ENCODE data around the gene GALNS.
"Not testable (repeated sequence)": the region's sequence is repeated elsewhere in the genome, so short reads cannot be mapped to it uniquely, and the experiment has no call there.

GALNS gene

GRCh38 chr16:88894681-88895300, 38.0 kb upstream of the GALNS start:
- Histone ChIP-seq H3K9me3 (ENCODE audit: insufficient read depth, low read length) (no peaks in the 10 kb centered on the region), H3K4me3 (ENCODE audit: insufficient read length, low read depth) (no peak overlapping the region), H3K4me1 (ENCODE audit: insufficient read depth, insufficient read length) (peaks cover 5% of the 10 kb centered on the region), H3K9ac (ENCODE audit: insufficient read length, low read depth) (no peak overlapping the region), H3K36me3 (ENCODE audit: insufficient read depth, insufficient read length, low read length) (no peaks in the 10 kb centered on the region), H3K27me3 (ENCODE audit: insufficient read depth, insufficient read length) (no peaks in the 10 kb centered on the region)
- TF ChIP-seq YY1 (IDR thresholded peaks at IDR 0.05; ENCODE audit: insufficient read depth, insufficient read length) (no peak), SUZ12 (IDR thresholded peaks at IDR 0.05; ENCODE audit: extremely low read depth, insufficient read depth, insufficient read length) (no peak), ZNF274 (IDR thresholded peaks at IDR 0.05; ENCODE audit: low read depth, low read length) (no peak)
- no peak for DNase-seq (ENCODE audit: low read depth, low spot score)

DNA sequence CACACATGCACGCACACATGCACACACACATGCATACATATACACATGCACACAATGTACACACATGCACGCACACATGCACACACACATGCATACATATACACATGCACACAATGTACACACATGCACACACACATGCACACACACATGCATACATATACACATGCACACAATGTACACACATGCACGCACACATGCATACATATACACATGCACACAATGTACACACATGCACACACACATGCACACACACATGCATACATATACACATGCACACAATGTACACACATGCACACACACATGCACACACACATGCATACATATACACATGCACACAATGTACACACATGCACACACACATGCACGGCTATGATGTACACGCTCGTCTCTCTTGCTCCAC, 37.5 kb upstream of the GALNS start:
- not testable (repeated sequence) for H3K9ac ChIP-seq (ENCODE audit: insufficient read length, low read depth); H3K27me3 ChIP-seq (ENCODE audit: insufficient read depth, insufficient read length); H3K4me1 ChIP-seq (ENCODE audit: insufficient read depth, insufficient read length); H3K4me3 ChIP-seq (ENCODE audit: insufficient read length, low read depth); H3K9me3 ChIP-seq (ENCODE audit: insufficient read depth, low read length); DNase-seq (ENCODE audit: low read depth, low spot score); H3K36me3 ChIP-seq (ENCODE audit: insufficient read depth, insufficient read length, low read length)

GRCh38 chr16:88893127-88893968, 36.6 kb upstream of the GALNS start:
- Histone ChIP-seq H3K36me3 (ENCODE audit: insufficient read depth, insufficient read length, low read length) (no peaks in the 10 kb centered on the region), H3K27me3 (ENCODE audit: insufficient read depth, insufficient read length) (no peaks in the 10 kb centered on the region), H3K9ac (ENCODE audit: insufficient read length, low read depth) (no peak overlapping the region), H3K4me3 (ENCODE audit: insufficient read length, low read depth) (no peak overlapping the region), H3K9me3 (ENCODE audit: insufficient read depth, low read length) (no peaks in the 10 kb centered on the region; the same call in 1 of the 2 replicates), H3K4me1 (ENCODE audit: insufficient read depth, insufficient read length) (peaks cover 5% of the 10 kb centered on the region)
- no peak for DNase-seq (ENCODE audit: low read depth, low spot score)
- TF ChIP-seq ZNF274 (IDR thresholded peaks at IDR 0.05; ENCODE audit: low read depth, low read length) (no peak), SUZ12 (IDR thresholded peaks at IDR 0.05; ENCODE audit: extremely low read depth, insufficient read depth, insufficient read length) (no peak), YY1 (IDR thresholded peaks at IDR 0.05; ENCODE audit: insufficient read depth, insufficient read length) (no peak)

GRCh38 chr16:88892065-88892464, 35.3 kb upstream of the GALNS start:
- Histone ChIP-seq H3K9ac (ENCODE audit: insufficient read length, low read depth) (no peak overlapping the region), H3K36me3 (ENCODE audit: insufficient read depth, insufficient read length, low read length) (no peaks in the 10 kb centered on the region), H3K27me3 (ENCODE audit: insufficient read depth, insufficient read length) (no peaks in the 10 kb centered on the region), H3K4me3 (ENCODE audit: insufficient read length, low read depth) (no peak overlapping the region), H3K9me3 (ENCODE audit: insufficient read depth, low read length) (no peaks in the 10 kb centered on the region; the same call in 1 of the 2 replicates), H3K4me1 (ENCODE audit: insufficient read depth, insufficient read length) (peaks cover 7% of the 10 kb centered on the region)
- no peak for TF ChIP-seq YY1 (IDR thresholded peaks at IDR 0.05; ENCODE audit: insufficient read depth, insufficient read length)
- no peak for TF ChIP-seq SUZ12 (IDR thresholded peaks at IDR 0.05; ENCODE audit: extremely low read depth, insufficient read depth, insufficient read length)
- no peak for DNase-seq (ENCODE audit: low read depth, low spot score)

DNA sequence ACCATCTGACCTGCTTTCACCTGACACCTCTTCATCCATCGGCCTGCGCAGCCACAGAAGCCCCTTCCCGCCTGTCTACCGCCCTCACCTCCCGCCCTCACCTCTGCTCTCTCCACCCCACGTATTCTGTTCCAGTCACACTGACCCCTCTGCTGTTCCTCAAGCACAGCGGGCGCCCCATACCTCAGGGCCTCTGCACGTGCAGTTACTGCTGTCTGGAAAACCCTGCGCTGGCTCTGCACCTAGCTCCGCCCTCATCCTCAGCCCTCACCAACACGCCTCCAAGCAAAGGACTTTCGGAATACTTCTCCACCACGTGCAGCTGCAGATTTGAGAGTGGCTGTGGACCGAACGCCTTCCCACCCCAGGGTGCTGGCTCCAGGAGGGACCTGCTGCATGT, 34.3 kb upstream of the GALNS start:
- Histone ChIP-seq H3K4me1 (ENCODE audit: insufficient read depth, insufficient read length) (peaks cover 10% of the 10 kb centered on the region), H3K9ac (ENCODE audit: insufficient read length, low read depth) (no peak overlapping the region), H3K36me3 (ENCODE audit: insufficient read depth, insufficient read length, low read length) (no peaks in the 10 kb centered on the region), H3K27me3 (ENCODE audit: insufficient read depth, insufficient read length) (no peaks in the 10 kb centered on the region), H3K4me3 (ENCODE audit: insufficient read length, low read depth) (no peak overlapping the region), H3K9me3 (ENCODE audit: insufficient read depth, low read length) (no peaks in the 10 kb centered on the region; the same call in 1 of the 2 replicates)
- no peak for TF ChIP-seq SUZ12 (IDR thresholded peaks at IDR 0.05; ENCODE audit: extremely low read depth, insufficient read depth, insufficient read length)
- no peak for TF ChIP-seq ZNF274 (IDR thresholded peaks at IDR 0.05; ENCODE audit: low read depth, low read length)
- TF ChIP-seq YY1 (IDR thresholded peaks at IDR 0.05; ENCODE audit: insufficient read depth, insufficient read length), result no peak
- DNase-seq (ENCODE audit: low read depth, low spot score), result no peak

DNA sequence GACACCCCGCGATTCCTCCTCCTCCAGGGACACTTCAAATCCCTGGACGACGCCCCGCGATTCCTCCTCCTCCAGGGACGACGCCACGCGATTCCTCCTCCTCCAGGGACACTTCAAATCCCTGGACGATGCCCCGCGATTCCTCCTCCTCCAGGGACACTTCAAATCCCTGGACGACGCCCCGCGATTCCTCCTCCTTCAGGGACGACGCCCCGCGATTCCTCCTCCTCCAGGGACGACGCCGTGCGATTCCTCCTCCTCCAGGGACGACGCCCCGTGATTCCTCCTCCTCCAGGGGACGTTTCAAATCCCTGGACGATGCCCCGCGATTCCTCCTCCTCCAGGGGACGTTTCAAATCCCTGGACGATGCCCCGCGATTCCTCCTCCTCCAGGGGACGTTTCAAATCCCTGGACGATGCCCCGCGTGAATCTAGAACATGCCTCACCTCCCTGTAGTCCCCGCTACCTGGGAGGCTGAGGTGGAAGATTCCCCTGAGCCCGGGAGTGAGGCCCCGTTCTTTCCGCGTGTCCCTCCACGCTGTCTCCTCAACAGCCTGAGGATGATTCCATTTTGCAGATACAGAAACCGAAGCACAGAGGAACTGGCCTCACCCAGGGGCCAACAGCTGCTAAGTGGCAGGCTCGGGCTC, 33.1 kb upstream of the GALNS start:
- H3K9ac ChIP-seq (ENCODE audit: insufficient read length, low read depth); H3K4me3 ChIP-seq (ENCODE audit: insufficient read length, low read depth); DNase-seq (ENCODE audit: low read depth, low spot score); H3K4me1 ChIP-seq (ENCODE audit: insufficient read depth, insufficient read length); H3K36me3 ChIP-seq (ENCODE audit: insufficient read depth, insufficient read length, low read length); H3K9me3 ChIP-seq (ENCODE audit: insufficient read depth, low read length); H3K27me3 ChIP-seq (ENCODE audit: insufficient read depth, insufficient read length): not testable (repeated sequence)

DNA sequence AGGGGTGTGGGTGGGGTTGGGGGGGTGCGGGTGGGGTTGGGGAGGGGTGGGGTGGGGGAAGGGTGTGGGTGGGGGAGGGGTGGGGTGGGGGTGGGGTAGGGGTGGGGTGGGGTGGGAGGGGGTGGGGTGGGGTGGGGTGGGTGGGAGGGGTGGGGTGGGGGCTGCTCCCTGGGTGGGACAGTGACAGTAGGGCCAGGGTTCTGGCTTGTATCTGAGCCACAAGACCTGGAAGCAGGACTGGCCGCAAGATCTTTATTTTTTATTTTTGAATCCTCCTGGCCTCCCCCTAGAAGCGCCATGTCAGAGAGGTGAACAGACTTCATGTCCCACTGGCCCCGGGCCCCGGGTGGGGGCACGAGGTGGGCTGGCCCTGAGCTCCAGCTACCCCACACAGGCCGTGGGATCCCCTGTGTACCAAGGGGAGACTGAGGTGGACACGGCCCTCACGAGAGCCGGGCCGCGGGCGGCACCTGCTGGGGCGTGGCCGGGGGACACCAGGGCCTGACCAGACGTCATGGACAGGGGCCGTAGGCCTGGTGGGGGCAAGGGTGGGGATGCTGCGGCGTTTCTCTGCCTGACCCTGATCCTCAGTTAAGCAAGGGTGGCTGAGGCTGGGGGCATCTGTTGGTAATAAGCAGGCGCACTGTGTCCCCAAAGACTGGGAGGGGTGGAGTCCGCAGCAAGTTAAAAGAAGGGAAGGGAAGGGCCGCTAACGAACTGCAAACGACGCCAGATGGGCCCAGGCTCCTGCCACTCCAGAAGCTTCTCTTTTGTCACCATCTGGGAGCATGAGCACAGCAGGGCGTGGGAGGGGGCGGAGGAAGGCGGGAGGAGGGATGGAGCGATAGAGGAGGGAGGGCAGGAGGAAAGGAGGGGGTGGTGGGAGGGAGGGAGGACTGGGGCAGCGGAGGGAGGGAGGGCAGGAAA, 32.0 kb upstream of the GALNS start:
- no peak for DNase-seq (ENCODE audit: low read depth, low spot score)
- TF ChIP-seq ZNF274 (IDR thresholded peaks at IDR 0.05; ENCODE audit: low read depth, low read length), result no peak

More for the DNA sequence above, 32.0 kb upstream of the GALNS start:
- H3K4me1 ChIP-seq (ENCODE audit: insufficient read depth, insufficient read length), result peaks cover 10% of the 10 kb centered on the region
- no peaks in the 10 kb centered on the region for H3K27me3 ChIP-seq (ENCODE audit: insufficient read depth, insufficient read length)
- no peaks in the 10 kb centered on the region; the same call in 1 of the 2 replicates for H3K9me3 ChIP-seq (ENCODE audit: insufficient read depth, low read length)
- no peak overlapping the region for H3K4me3 ChIP-seq (ENCODE audit: insufficient read length, low read depth)
- no peak overlapping the region for H3K9ac ChIP-seq (ENCODE audit: insufficient read length, low read depth)
- no peaks in the 10 kb centered on the region for H3K36me3 ChIP-seq (ENCODE audit: insufficient read depth, insufficient read length, low read length)

All from NT2/D1 (cell line).